ENCODE results near the gene FABP3. TPM values are rescaled to one million over a fixed set of nuclear protein-coding genes. Genes with fewer than 3 reads are reported as not detected.
A peak's percentile ranks its signal among the peaks of the same experiment; 100 is the strongest.

FABP3 gene
- total and polyA plus RNA-seq, 2 of the 4 experiments (the other 2 are of a cell fraction): 4.8 to 8.6 TPM

GRCh38 chr1:31372051-31372450 is 825 bp downstream of the FABP3 start:
- H2AFZ ChIP-seq (replicated peaks; ENCODE audit: low read length, poor library complexity): no peak overlapping the region
- H4K20me1 ChIP-seq (ENCODE audit: insufficient read depth, low read length): no peaks in the 10 kb centered on the region
- ChIA-PET POLR2A (ENCODE audit: unreplicated experiment) (no interaction called here), CTCF (interaction anchor here (1.2 kb wide), 1 partner anchor 10 kb away, joined by 3 read pairs; no protein-coding TSS in a partner anchor)
- H3K4ac ChIP-seq (ENCODE audit: low read depth, low read length): no peak overlapping the region
- intact Hi-C loops (cut with micrococcal nuclease): no loop called here
- no peak overlapping the region for H3K18ac ChIP-seq (ENCODE audit: low read depth, low read length)
- no CpG with 5 or more reads among the region's 3 CpGs for WGBS, 2 experiments (ENCODE audit: extremely low coverage in 2 of 2, insufficient read length in 1 of 2)
- peaks cover 7% of the 10 kb centered on the region for H3K4me1 ChIP-seq (ENCODE audit: control insufficient read depth, insufficient read depth, low read length)
- H3K79me1 ChIP-seq (ENCODE audit: low read depth in 1 of 2, low read length in 2 of 2): no peaks in the 10 kb centered on the region
- no peak overlapping the region for H3K4me3 ChIP-seq (ENCODE audit: insufficient read depth, low read depth, low read length)
- H2BK15ac ChIP-seq (ENCODE audit: low read depth, low read length): no peak overlapping the region
- no peak for DNase-seq
- H3K36me3 ChIP-seq (ENCODE audit: control insufficient read depth, insufficient read depth, low read length): 0 out of 2 replicates have a peak, but pooled peaks cover under 1% of the 10 kb centered on the region
- no peak overlapping the region for H2BK20ac ChIP-seq (ENCODE audit: low read depth, low read length)
- H3K4me2 ChIP-seq (ENCODE audit: low read depth, low read length): no peak overlapping the region
- no peaks in the 10 kb centered on the region for H3K27me3 ChIP-seq (ENCODE audit: control insufficient read depth, insufficient read depth, low read length)
- no peak overlapping the region for H2AK9ac ChIP-seq (replicated peaks; ENCODE audit: low read depth, low read length, poor library complexity)
- no peak overlapping the region for H3K56ac ChIP-seq (ENCODE audit: extremely low read depth, insufficient read depth, low read length)
- H3K14ac ChIP-seq (replicated peaks; ENCODE audit: low read depth, low read length): no peak overlapping the region
- H2AK5ac ChIP-seq (ENCODE audit: low read depth, low read length): peak overlapping the region; percentile 12; the same call in 1 of the 2 replicates
- no peak overlapping the region for H4K5ac ChIP-seq (ENCODE audit: low read depth, low read length)
- no peak overlapping the region for H3K9ac ChIP-seq (ENCODE audit: low read depth, low read length)
- no peaks in the 10 kb centered on the region for H3K9me3 ChIP-seq (ENCODE audit: control insufficient read depth, insufficient read depth, low read length)
- dilution Hi-C loops (cut with HindIII; ENCODE audit: low sequenced_read_pairs, unreplicated experiment): no loop called here
- in situ Hi-C loops (cut with MboI; ENCODE audit: low sequenced_read_pairs): no loop called here
- H4K8ac ChIP-seq (ENCODE audit: low read depth in 2 of 2, low read length in 2 of 2): no peak overlapping the region
- H2BK120ac ChIP-seq (ENCODE audit: low read depth, low read length): no peak overlapping the region
- no peak overlapping the region for H3K27ac ChIP-seq (ENCODE audit: insufficient read depth, low read length)
- no peak overlapping the region for H2BK5ac ChIP-seq (ENCODE audit: low read depth, low read length, poor library complexity, severe bottlenecking)
- peak overlapping the region; percentile 16; the same call in 1 of the 2 replicates for H3K23ac ChIP-seq (ENCODE audit: low read depth, low read length)
- no peak overlapping the region for H4K91ac ChIP-seq (ENCODE audit: insufficient read depth, low read depth, low read length)
- no peak for ATAC-seq (ENCODE audit: low read depth)
- peaks cover 7% of the 10 kb centered on the region for H3K9me1 ChIP-seq (ENCODE audit: insufficient read depth, low read length)
- TF ChIP-seq NFE2L2 (IDR thresholded peaks at IDR 0.05; ENCODE audit: low read depth, low read length) (no peak), BHLHE40 (IDR thresholded peaks at IDR 0.05; ENCODE audit: low read depth, low read length) (no peak), CHD1 (IDR thresholded peaks at IDR 0.05; ENCODE audit: low read depth, low read length) (no peak), CEBPB (IDR thresholded peaks at IDR 0.05; ENCODE audit: low read depth, low read length) (no peak), MAFK (IDR thresholded peaks at IDR 0.05; ENCODE audit: low read depth, low read length) (no peak), POLR2A (IDR thresholded peaks at IDR 0.05; ENCODE audit: low read depth, low read length) (no peak), RFX5 (IDR thresholded peaks at IDR 0.05; ENCODE audit: low read depth, low read length) (no peak), RCOR1 (IDR thresholded peaks at IDR 0.05; ENCODE audit: insufficient replicate concordance, low read length) (no peak), RAD21 (IDR thresholded peaks at IDR 0.05; ENCODE audit: low read length) (no peak), MXI1 (IDR thresholded peaks at IDR 0.05; ENCODE audit: borderline replicate concordance, low read depth, low read length) (no peak), MAZ (IDR thresholded peaks at IDR 0.05; ENCODE audit: borderline replicate concordance, low read depth, low read length) (no peak), USF2 (IDR thresholded peaks at IDR 0.05; ENCODE audit: low read depth, low read length) (no peak), FOS (IDR thresholded peaks at IDR 0.05; ENCODE audit: low read depth, low read length) (no peak), CTCF (conservative IDR thresholded peaks at IDR 0.05; ENCODE audit: low read depth, low read length) (no peak)
- BruUV-seq (replicated peaks): no TSS peak

Data from IMR-90 (cell line).